Stimulated activated CD4-positive, alpha-beta T cell treated with anti-CD3 and anti-CD28 coated beads, Interleukin-15, amount 100 ng/mL, for 24 hours (primary cell): ENCODE measurements around the gene SLC25A6.
"Not testable (repeated sequence)": the region's sequence is repeated elsewhere in the genome, so short reads cannot be mapped to it uniquely, and the experiment has no call there.

ENCODE experiments used
- DNase-seq: peaks from one replicate; pipeline ENCODE4 v3.0.0-alpha.2; 2020

The SLC25A6 gene

GRCh38 chrX:1391707-1392375 is at the start of gene SLC25A6:
Gene SLC25A6, minus strand, starts transcription at chrX:1392113. Its CDS starts 104 bp downstream, at chrX:1392009.
- DNase-seq = peak; percentile 100

GRCh38 chrX:1440506-1440905 is 48.6 kb upstream of the SLC25A6 start:
- no peak for DNase-seq

GRCh38 chrX:1435241-1435895 is 43.5 kb upstream of the SLC25A6 start:
- DNase-seq = no peak

GRCh38 chrX:1434871-1435240 is 42.9 kb upstream of the SLC25A6 start:
- no peak for DNase-seq

- DNase-seq = no peak
Observed at GRCh38 chrX:1433646-1434357, 41.9 kb upstream of the SLC25A6 start.

- DNase-seq = peak; percentile 28
Observed at GRCh38 chrX:1430451-1430850, 38.5 kb upstream of the SLC25A6 start.

- no peak for DNase-seq
Observed at GRCh38 chrX:1427756-1428155, 35.8 kb upstream of the SLC25A6 start.

GRCh38 chrX:1426321-1426720 is 34.4 kb upstream of the SLC25A6 start:
- not testable (repeated sequence) for DNase-seq

GRCh38 chrX:1425381-1425780 is 33.5 kb upstream of the SLC25A6 start:
- no peak for DNase-seq

GRCh38 chrX:1424147-1424851 is 32.4 kb upstream of the SLC25A6 start:
- DNase-seq = no peak

GRCh38 chrX:1423215-1423614 is 31.3 kb upstream of the SLC25A6 start:
- DNase-seq = no peak

- DNase-seq = no peak
Observed at GRCh38 chrX:1422135-1422465, 30.2 kb upstream of the SLC25A6 start.

- DNase-seq = no peak
Observed at GRCh38 chrX:1421433-1422134, 29.7 kb upstream of the SLC25A6 start.

GRCh38 chrX:1420371-1420770 is 28.5 kb upstream of the SLC25A6 start:
- no peak for DNase-seq

GRCh38 chrX:1419545-1420355 is 27.8 kb upstream of the SLC25A6 start:
- DNase-seq = no peak

- no peak for DNase-seq
Observed at GRCh38 chrX:1418901-1419544, 27.1 kb upstream of the SLC25A6 start.

- DNase-seq = no peak
Observed at GRCh38 chrX:1417921-1418771, 26.2 kb upstream of the SLC25A6 start.

- DNase-seq = no peak
Observed at GRCh38 chrX:1416965-1417760, 25.2 kb upstream of the SLC25A6 start.

- no peak for DNase-seq
Observed at GRCh38 chrX:1416327-1416784, 24.4 kb upstream of the SLC25A6 start.
